Loucy (cell line): ENCODE measurements around the gene C2CD3.

Experiments used
- EZH2phosphoT487 ChIP-seq: fragments of 200-600 bp; IDR thresholded peaks from 2 replicates; pipeline ENCODE4 v1.6.1; 2018; ENCODE audit warnings: antibody characterized with exemption, mild to moderate bottlenecking, moderate library complexity, borderline replicate concordance
- TF ChIP-seq, protein P1 (sequence below): fragments of 200-600 bp; sonication (generic); conservative IDR thresholded peaks from 2 replicates; pipeline ENCODE4 v1.5.1; 2014; ENCODE audit warnings: mild to moderate bottlenecking, antibody characterized with exemption, low read length

DNA sequence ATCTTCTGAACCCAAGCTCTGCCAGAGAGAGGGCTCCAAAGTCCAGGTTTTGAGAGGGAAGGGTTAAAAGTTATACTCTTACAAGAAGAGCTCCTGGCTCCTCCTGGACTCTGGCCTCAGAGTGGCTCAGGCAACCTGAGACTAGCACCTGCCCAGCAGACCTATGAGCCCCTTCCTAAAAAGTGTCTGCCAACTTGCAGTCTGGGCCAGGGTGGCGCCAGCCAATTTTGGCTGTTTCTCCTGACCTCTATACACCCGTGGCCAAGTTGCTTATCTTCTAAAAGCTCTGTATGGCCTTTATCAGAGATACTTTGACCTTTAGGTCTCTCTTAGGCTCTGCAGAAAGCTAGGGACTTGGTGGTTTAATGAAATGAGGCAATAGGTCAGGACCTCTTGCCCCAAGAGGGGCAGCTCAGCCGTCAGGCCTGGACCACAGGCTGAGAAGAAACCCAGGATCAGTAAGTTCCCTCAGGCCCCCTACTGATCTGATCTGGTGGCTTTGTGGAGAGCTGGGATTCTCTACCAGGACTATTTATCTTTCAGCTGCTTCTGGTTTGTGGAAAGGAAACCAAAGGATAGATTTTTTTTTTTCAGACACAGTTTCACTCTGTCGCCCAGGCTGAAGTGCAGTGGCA lies 151.6 kb downstream of the C2CD3 start:
- TF ChIP-seq, protein P1, sequence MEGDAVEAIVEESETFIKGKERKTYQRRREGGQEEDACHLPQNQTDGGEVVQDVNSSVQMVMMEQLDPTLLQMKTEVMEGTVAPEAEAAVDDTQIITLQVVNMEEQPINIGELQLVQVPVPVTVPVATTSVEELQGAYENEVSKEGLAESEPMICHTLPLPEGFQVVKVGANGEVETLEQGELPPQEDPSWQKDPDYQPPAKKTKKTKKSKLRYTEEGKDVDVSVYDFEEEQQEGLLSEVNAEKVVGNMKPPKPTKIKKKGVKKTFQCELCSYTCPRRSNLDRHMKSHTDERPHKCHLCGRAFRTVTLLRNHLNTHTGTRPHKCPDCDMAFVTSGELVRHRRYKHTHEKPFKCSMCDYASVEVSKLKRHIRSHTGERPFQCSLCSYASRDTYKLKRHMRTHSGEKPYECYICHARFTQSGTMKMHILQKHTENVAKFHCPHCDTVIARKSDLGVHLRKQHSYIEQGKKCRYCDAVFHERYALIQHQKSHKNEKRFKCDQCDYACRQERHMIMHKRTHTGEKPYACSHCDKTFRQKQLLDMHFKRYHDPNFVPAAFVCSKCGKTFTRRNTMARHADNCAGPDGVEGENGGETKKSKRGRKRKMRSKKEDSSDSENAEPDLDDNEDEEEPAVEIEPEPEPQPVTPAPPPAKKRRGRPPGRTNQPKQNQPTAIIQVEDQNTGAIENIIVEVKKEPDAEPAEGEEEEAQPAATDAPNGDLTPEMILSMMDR, result no peak
- no peak for TF ChIP-seq EZH2phosphoT487
